Hepatocyte (in vitro differentiated cells): ENCODE results near the gene OR8H2. TPM values are rescaled to one million over a fixed set of nuclear protein-coding genes. Genes with fewer than 3 reads are reported as not detected.

Source experiments
- DNase-seq: peaks from one replicate; pipeline ENCODE4 v3.0.0-alpha.2; 2016; ENCODE audit warnings: low spot score
- H2AFZ ChIP-seq: fragments of 200-600 bp; sonication (generic); 2 replicates; pipeline ENCODE4 v1.6.0; 2016; ENCODE audit warnings: antibody characterized with exemption, mild to moderate bottlenecking
- H3K27ac ChIP-seq: fragments of 200-600 bp; sonication (generic); 2 replicates; pipeline ENCODE4 v1.5.1; 2016; ENCODE audit warnings: mild to moderate bottlenecking
- H3K27me3 ChIP-seq: fragments of 200-600 bp; sonication (generic); 2 replicates; pipeline ENCODE4 v1.6.1; 2016
- H3K36me3 ChIP-seq: fragments of 200-600 bp; sonication (generic); replicated peaks from 2 replicates; pipeline ENCODE4 v1.5.1; 2016; ENCODE audit warnings: low read depth; ENCODE audit not compliant: insufficient read depth
- H3K4me1 ChIP-seq: fragments of 200-600 bp; sonication (generic); 2 replicates; pipeline ENCODE4 v1.5.1; 2016; ENCODE audit warnings: mild to moderate bottlenecking, moderate library complexity; ENCODE audit not compliant: insufficient read depth
- H3K4me2 ChIP-seq: fragments of 200-600 bp; sonication (generic); 2 replicates; pipeline ENCODE4 v1.6.0; 2016
- H3K4me3 ChIP-seq: fragments of 200-600 bp; sonication (generic); 2 replicates; pipeline ENCODE4 v1.5.1; 2016; ENCODE audit warnings: mild to moderate bottlenecking
- H3K79me2 ChIP-seq: fragments of 200-600 bp; sonication (generic); 2 replicates; pipeline ENCODE4 v1.6.0; 2017; ENCODE audit warnings: mild to moderate bottlenecking
- H3K9me2 ChIP-seq: fragments of 200-600 bp; sonication (generic); replicated peaks from 2 replicates; pipeline ENCODE4 v1.6.0; 2017; ENCODE audit warnings: mild to moderate bottlenecking; ENCODE audit not compliant: insufficient read depth
- H3K9me3 ChIP-seq: fragments of 200-600 bp; sonication (generic); 2 replicates; pipeline ENCODE4 v1.5.1; 2016; ENCODE audit warnings: low read depth, mild to moderate bottlenecking
- H4K20me1 ChIP-seq: fragments of 200-600 bp; sonication (generic); 2 replicates; pipeline ENCODE4 v1.6.0; 2016; ENCODE audit warnings: mild to moderate bottlenecking; ENCODE audit not compliant: insufficient read depth, poor library complexity, severe bottlenecking
- CTCF ChIP-seq: fragments of 200-600 bp; sonication (generic); IDR thresholded peaks from 2 replicates; pipeline ENCODE4 v1.5.1; 2016; ENCODE audit warnings: antibody characterized with exemption, mild to moderate bottlenecking; ENCODE audit not compliant: poor library complexity
- EZH2 ChIP-seq: fragments of 200-600 bp; sonication (generic); IDR thresholded peaks from 2 replicates; pipeline ENCODE4 v1.6.1; 2016; ENCODE audit warnings: antibody characterized with exemption, mild to moderate bottlenecking, borderline replicate concordance
- EZH2phosphoT487 ChIP-seq: fragments of 200-600 bp; sonication (generic); IDR thresholded peaks from one replicate; pipeline ENCODE4 v1.6.1; 2018; ENCODE audit warnings: antibody characterized with exemption, mild to moderate bottlenecking, low read depth, moderate library complexity; ENCODE audit not compliant: unreplicated experiment, severe bottlenecking
- WGBS: methylation state at CpG from one replicate; pipeline ENCODE4 v1.1.6; 2016; ENCODE audit warnings: low lambda C conversion rate; ENCODE audit errors: missing lambda C conversion rate; 5-methylcytosine and 5-hydroxymethylcytosine counted together
- polyA plus RNA-seq: library from polyadenylated mRNA; unstranded; fragments of >200 nt; fragmentation: Nextera tagmentation; extraction: Ambion mirVana; gene quantifications from 2 replicates; pipeline ENCODE4 v1.2.1, GENCODE V29; 2016
- small RNA-seq: library from RNA; depleted of rRNA; stranded (forward); fragments of <200 nt; gene quantifications from one replicate; pipeline ENCODE3, GENCODE V24; 2014
- total RNA-seq: library from RNA; depleted of rRNA; stranded (reverse); fragments of >200 nt; gene quantifications from 2 replicates; pipeline ENCODE4 v1.2.3, GENCODE V29; 2014

The OR8H2 gene
- total and polyA plus RNA-seq, 2 experiments from 2014 or later, result not detected

DNA sequence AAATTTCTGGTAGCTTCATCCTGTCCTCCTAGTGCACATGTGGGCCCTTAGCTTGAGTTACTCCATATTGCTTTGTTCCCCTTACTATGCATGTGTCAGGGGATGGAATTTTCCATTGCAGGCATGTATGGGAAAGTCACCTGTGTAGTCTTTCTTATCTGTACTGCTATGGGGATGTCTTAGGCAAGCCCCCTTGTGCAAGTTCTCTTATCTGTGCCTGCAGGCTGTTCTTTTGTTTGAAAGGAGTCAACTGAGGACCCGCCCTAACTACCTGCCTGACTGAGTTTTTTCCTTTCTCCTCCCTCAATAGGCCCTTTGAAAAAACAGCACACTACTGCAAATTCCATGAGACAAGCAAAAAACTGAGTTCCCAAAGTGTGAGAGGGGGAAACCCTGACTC, 47.9 kb downstream of the OR8H2 start:
- no peak for TF ChIP-seq EZH2phosphoT487
- TF ChIP-seq EZH2, result no peak
- no peak for TF ChIP-seq CTCF
- H3K27me3 ChIP-seq, result no peaks in the 10 kb centered on the region
- DNase-seq, result no peak
- H3K9me2 ChIP-seq, result no peaks in the 10 kb centered on the region
- 70% methylated on average over 1 of the region's 1 CpG for WGBS
- H4K20me1 ChIP-seq, result no peaks in the 10 kb centered on the region
- H3K36me3 ChIP-seq, result no peaks in the 10 kb centered on the region
- no peak overlapping the region for H3K4me2 ChIP-seq
- no peaks in the 10 kb centered on the region for H3K9me3 ChIP-seq
- no peak overlapping the region for H2AFZ ChIP-seq
- no peaks in the 10 kb centered on the region for H3K4me1 ChIP-seq
- no peak overlapping the region for H3K27ac ChIP-seq
- H3K4me3 ChIP-seq, result no peak overlapping the region
- no peaks in the 10 kb centered on the region for H3K79me2 ChIP-seq

- Histone ChIP-seq H3K27me3 (no peaks in the 10 kb centered on the region), H3K4me1 (no peaks in the 10 kb centered on the region), H3K79me2 (no peaks in the 10 kb centered on the region), H2AFZ (no peak overlapping the region), H3K4me2 (no peak overlapping the region), H3K9me3 (no peaks in the 10 kb centered on the region), H3K9me2 (no peaks in the 10 kb centered on the region), H3K27ac (no peak overlapping the region), H4K20me1 (no peaks in the 10 kb centered on the region), H3K36me3 (no peaks in the 10 kb centered on the region), H3K4me3 (no peak overlapping the region)
- DNase-seq, result no peak
- WGBS, result 97% methylated on average over 13 of the region's 15 CpGs
- TF ChIP-seq EZH2phosphoT487 (no peak), EZH2 (no peak), CTCF (no peak)
Observed at GRCh38 chr11:56152333-56152732, 48.8 kb downstream of the OR8H2 start.

Small RNA genes lying within 50 kb of the gene (small RNA-seq; reads per million reads assigned to genes)
- not detected for gene OR8I4P

Other genes with a start within 250 kb of the OR8H2 start
- gene TRIM51, start 220.4 kb upstream of the OR8H2 start, total RNA-seq, result not detected in 2 replicates
- gene TRIM51, start 220.4 kb upstream of the OR8H2 start, polyA plus RNA-seq, result not detected in 2 replicates
- not detected in 2 replicates for gene OR5W2, start 189.1 kb upstream of the OR8H2 start, total RNA-seq
- not detected in 2 replicates for gene OR5W2, start 189.1 kb upstream of the OR8H2 start, polyA plus RNA-seq
- gene OR5I1, start 167.3 kb upstream of the OR8H2 start, total RNA-seq, result not detected in 2 replicates
- gene OR5I1, start 167.3 kb upstream of the OR8H2 start, polyA plus RNA-seq, result not detected in 2 replicates
- gene OR10AG1, start 133.7 kb upstream of the OR8H2 start, total RNA-seq, result not detected in 2 replicates
- gene OR10AG1, start 133.7 kb upstream of the OR8H2 start, polyA plus RNA-seq, result not detected in 2 replicates
- gene OR5F1, start 109.1 kb upstream of the OR8H2 start, total RNA-seq, result not detected in 2 replicates
- not detected in 2 replicates for gene OR5F1, start 109.1 kb upstream of the OR8H2 start, polyA plus RNA-seq
- gene OR5AS1, start 76.0 kb upstream of the OR8H2 start, total RNA-seq, result not detected in 2 replicates
- gene OR5AS1, start 76.0 kb upstream of the OR8H2 start, polyA plus RNA-seq, result not detected in 2 replicates
- gene OR8I2, start 10.4 kb upstream of the OR8H2 start, total RNA-seq, result not detected in 2 replicates
- gene OR8I2, start 10.4 kb upstream of the OR8H2 start, polyA plus RNA-seq, result not detected in 2 replicates
- gene OR8H3, start 18.7 kb downstream of the OR8H2 start, total RNA-seq, result not detected in 2 replicates
- not detected in 2 replicates for gene OR8H3, start 18.7 kb downstream of the OR8H2 start, polyA plus RNA-seq
- not detected in 2 replicates for gene OR8J3, start 36.5 kb downstream of the OR8H2 start, total RNA-seq
- gene OR8J3, start 36.5 kb downstream of the OR8H2 start, polyA plus RNA-seq, result not detected in 2 replicates
- gene OR8K5, start 56.6 kb downstream of the OR8H2 start, total RNA-seq, result not detected in 2 replicates
- not detected in 2 replicates for gene OR8K5, start 56.6 kb downstream of the OR8H2 start, polyA plus RNA-seq
- gene OR5J2, start 72.9 kb downstream of the OR8H2 start, total RNA-seq, result not detected in 2 replicates
- not detected in 2 replicates for gene OR5J2, start 72.9 kb downstream of the OR8H2 start, polyA plus RNA-seq
- gene OR5T2, start 130.6 kb downstream of the OR8H2 start, total RNA-seq, result not detected in 2 replicates
- gene OR5T2, start 130.6 kb downstream of the OR8H2 start, polyA plus RNA-seq, result not detected in 2 replicates
- not detected in 2 replicates for gene OR5T3, start 148.6 kb downstream of the OR8H2 start, total RNA-seq
- not detected in 2 replicates for gene OR5T3, start 148.6 kb downstream of the OR8H2 start, polyA plus RNA-seq
- not detected in 2 replicates for gene OR5T1, start 170.5 kb downstream of the OR8H2 start, total RNA-seq
- not detected in 2 replicates for gene OR5T1, start 170.5 kb downstream of the OR8H2 start, polyA plus RNA-seq
- gene OR8H1, start 188.6 kb downstream of the OR8H2 start, total RNA-seq, result not detected in 2 replicates
- gene OR8H1, start 188.6 kb downstream of the OR8H2 start, polyA plus RNA-seq, result not detected in 2 replicates
- gene OR8K3, start 211.5 kb downstream of the OR8H2 start, total RNA-seq, result not detected in 2 replicates
- gene OR8K3, start 211.5 kb downstream of the OR8H2 start, polyA plus RNA-seq, result not detected in 2 replicates
- not detected in 2 replicates for gene OR8K1, start 242.4 kb downstream of the OR8H2 start, total RNA-seq
- not detected in 2 replicates for gene OR8K1, start 242.4 kb downstream of the OR8H2 start, polyA plus RNA-seq